GM10847 (cell line): ENCODE measurements around the gene KRT80.

Experiments used
- POLR2A ChIP-seq: IDR thresholded peaks from 2 replicates; pipeline ENCODE4 v1.6.1; 2011; ENCODE audit not compliant: insufficient read length; ENCODE audit errors: extremely low read depth

Gene KRT80

GRCh38 chr12:52207895-52208294, 16.1 kb upstream of the KRT80 start:
- no peak for TF ChIP-seq POLR2A

DNA sequence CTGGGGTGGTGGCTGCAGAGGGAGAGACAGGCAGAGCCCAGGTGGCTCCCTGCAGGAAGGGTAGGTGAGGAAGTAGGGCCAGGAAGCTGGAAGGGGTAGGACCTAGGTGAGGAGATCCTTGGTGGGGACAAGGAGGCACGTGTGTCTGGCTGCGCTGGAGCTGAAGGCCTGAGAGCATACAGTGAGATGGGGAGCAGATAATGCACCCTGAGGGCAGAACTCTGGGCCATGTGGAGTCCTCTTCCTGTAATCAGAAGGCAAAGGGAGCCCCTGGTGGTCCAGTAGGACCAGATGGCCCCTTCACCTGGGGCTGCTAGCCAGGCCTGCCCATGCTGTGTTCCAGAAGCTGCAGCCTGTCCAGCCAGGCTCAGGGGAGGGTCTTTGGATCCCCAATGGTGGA, 15.3 kb upstream of the KRT80 start:
- no peak for TF ChIP-seq POLR2A

DNA sequence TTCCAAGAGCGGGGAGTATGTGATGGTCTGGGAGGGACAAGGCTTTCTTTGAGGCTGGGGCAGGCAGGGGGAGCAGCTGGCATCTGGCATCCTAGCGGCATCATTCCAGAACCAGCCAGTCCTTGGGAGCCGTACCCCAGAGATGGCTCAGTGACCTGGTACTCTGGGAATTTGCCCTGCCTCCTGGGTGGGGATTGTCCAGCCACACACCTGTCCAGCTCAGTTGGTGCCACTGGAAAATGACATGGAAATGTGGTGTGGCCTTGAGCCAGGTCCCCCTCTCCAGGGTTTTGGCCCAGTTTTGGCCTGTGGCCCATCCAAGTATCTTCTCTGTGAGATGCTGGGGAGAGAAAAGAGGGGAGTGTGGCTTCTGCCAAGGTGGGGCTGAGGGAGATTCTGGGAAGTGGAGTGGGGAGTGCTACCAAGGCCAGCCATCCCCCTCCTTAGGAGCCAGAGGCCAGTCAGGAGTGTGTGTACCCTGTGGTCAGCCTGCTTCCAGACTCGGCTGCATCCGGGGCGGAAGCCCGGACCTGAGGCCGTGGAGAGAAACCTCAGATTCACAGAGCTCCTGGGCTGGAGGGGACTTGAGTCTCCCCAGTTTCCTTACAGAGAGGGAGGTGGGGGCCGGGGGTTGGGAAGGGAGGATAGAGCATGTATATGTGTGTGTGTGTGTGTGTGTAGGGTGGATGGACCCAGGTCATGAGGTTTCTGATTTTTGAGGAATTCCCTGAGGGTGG, 14.7 kb upstream of the KRT80 start:
- no peak for TF ChIP-seq POLR2A

- no peak for TF ChIP-seq POLR2A
Observed at GRCh38 chr12:52205612-52206303, 13.9 kb upstream of the KRT80 start.

DNA sequence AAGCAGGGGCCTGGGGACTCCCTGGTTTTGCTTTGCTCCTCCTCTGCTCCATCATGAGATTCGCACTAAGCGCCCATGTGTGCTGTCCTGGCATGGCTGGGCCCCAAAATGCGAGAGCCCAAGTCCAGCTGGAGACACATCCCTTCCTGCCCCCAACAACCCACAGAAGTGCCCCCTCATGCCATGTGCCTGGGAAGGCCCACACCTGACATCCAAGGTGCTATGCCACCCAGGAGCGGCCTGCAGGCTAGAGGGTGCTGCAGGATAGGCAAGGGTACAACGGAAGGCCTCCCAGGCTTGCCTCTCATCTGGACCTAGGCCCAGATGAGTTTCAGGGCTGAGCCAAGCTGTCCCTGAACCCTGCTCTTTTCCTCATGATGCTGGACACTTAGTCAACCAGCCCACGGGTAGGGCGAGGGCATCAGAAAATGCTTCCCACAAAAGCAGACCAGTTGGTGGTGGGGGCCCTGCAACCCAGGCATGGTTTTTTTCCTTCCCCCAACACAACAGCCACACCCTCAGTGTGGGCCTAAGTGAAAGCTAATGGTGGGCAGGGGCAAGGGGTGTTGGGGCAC, 13.2 kb upstream of the KRT80 start:
- TF ChIP-seq POLR2A = no peak

DNA sequence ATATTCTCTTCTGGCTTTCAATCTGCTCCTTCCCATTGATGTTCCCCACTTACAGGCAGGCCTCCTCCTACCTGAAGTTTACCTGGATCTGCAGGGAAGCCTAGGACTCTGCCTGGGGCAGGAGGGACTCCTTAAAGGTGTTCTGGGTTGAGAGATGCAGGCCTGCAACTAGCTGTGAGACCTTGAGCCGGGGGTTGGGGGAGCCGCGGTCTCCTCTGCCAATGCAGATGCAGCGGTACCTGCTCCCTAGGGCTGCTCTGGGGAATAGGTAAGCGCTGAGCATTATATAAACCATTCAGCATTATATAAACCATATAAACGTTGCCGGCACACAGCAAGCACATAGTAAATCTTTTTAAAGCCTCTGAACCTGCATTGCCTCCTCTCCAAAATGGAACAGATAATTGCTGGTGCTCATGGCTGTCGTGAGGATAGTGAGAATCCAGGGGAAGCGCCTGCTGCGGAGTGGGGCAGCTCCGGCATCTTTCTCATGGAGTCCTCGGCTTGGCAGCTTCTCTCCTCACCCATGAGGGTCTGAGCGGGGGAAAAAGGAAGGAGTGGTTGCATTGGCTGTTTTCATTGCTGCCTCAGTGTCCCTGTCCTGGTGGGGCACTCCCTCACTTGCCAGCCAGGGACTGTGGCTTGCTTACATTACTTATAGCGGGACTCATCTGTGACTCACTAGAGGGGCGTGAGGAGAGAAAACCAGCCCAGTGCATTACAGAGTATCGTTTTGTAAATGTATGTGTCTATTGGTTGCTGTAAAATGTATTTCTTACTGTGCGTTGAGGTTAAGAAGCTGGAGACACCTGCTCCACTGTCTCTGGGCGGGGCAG, 12.5 kb upstream of the KRT80 start:
- no peak for TF ChIP-seq POLR2A

GRCh38 chr12:52203079-52203921, 11.5 kb upstream of the KRT80 start:
- TF ChIP-seq POLR2A = no peak

GRCh38 chr12:52202361-52203078, 10.7 kb upstream of the KRT80 start:
- no peak for TF ChIP-seq POLR2A

GRCh38 chr12:52201451-52201839, 9.6 kb upstream of the KRT80 start:
- TF ChIP-seq POLR2A = no peak

DNA sequence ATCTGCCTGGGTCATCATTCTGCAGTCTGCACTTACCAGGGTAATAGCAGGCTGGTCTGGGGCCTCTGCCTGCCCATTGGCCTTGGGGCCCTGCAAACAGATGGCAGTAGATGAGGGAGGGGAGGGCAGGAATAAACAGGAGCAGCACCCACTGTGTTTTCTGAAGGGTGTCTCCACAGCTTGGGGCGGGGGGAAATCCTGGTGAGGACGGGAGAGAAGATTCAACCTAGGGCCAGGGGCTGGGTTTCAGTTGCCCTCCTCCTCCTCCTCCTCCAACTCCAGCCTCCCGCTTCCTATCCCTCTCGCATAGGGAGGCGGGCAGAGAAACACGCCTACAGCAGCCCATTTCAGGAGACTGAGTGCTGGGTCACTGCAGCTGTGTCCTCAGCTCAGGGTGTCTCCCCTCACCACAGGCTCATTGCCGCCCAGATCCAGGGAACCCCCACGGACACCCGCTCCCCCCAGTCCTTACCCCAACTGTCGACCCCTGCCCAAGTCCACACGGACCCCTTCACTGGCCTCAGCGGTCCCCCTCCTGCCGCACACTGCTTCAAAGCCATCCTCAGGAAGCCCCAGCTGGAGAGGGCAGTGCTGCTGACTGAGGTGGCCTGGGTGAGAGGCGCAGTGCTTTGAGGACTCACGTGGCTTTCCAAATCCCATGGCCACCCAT, 9.1 kb upstream of the KRT80 start:
- no peak for TF ChIP-seq POLR2A

DNA sequence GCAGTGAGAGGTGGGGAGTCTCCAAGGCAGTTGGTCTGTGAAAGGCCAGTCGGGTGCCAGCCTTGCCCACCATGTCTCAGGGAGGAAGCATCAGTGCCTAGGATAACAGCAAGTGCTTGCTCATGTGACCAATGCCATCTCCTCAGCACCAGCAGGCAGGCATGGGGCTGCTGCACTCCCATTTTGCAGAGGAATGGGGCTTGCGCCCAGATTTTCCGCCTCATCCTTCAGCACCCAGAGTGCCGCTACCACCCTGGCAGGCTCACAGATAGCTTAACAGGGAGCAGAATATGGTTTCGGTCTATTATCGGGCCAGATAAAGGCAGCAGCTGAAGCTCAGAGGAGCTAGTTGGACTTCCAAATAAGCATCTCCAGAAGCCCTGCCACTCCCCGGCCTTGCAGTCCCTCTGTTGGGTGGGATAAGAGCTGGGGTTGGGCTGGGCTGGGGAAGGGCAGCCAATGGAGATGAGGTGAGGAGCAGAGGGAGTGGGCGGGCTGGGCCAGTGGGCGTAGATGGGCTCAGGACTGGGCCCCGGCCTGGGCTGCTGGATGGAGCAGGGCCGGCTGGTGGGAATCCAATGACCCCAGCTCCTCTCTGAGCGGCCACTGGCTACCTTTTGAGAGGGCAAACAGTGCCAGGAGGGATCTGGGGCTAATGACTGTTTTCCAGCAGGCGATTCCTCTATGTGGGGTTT, 8.4 kb upstream of the KRT80 start:
- TF ChIP-seq POLR2A = no peak

GRCh38 chr12:52199294-52199919, 7.6 kb upstream of the KRT80 start:
- no peak for TF ChIP-seq POLR2A
